GM12878 (cell line): ENCODE results near the gene TMEM235.

Experiments used
- ATF3 ChIP-seq: IDR thresholded peaks from 2 replicates; pipeline ENCODE4 v1.6.1; 2011; ENCODE audit warnings: low read depth, mild to moderate bottlenecking, low read length, moderate library complexity, borderline replicate concordance; ENCODE audit errors: extremely low read depth
- CTCF ChIP-seq, 3 experiments: IDR thresholded peaks in 2 of 3; conservative IDR thresholded peaks in 1 of 3; 2 replicates each; pipeline ENCODE4 v1.5.1; 2011; ENCODE audit warnings: low read depth in 3 of 3, low read length in 3 of 3, mild to moderate bottlenecking in 3 of 3, control low read depth in 2 of 3, moderate library complexity in 2 of 3, inconsistent platforms in 1 of 3, mixed read lengths in 1 of 3; ENCODE audit not compliant: control insufficient read depth in 2 of 3, insufficient read depth in 1 of 3; ENCODE audit errors: extremely low read depth in 1 of 3
- HDAC2 ChIP-seq: fragments of 200-600 bp; sonication (generic); IDR thresholded peaks from 2 replicates; pipeline ENCODE4 v1.6.1; 2017
- JUND ChIP-seq: IDR thresholded peaks from 2 replicates; pipeline ENCODE4 v1.6.1; 2012; ENCODE audit warnings: low read depth, mild to moderate bottlenecking, low read length, improper control_type of control experiment, moderate library complexity
- NBN ChIP-seq: fragments of 450-650 bp; IDR thresholded peaks from 2 replicates; pipeline ENCODE4 v1.6.1; 2016
- SIX5 ChIP-seq: IDR thresholded peaks from 2 replicates; pipeline ENCODE4 v1.6.1; 2011; ENCODE audit warnings: mild to moderate bottlenecking, low read depth, low read length, moderate library complexity; ENCODE audit not compliant: severe bottlenecking
- SMC3 ChIP-seq: IDR thresholded peaks from 2 replicates; pipeline ENCODE4 v1.6.1; 2011; ENCODE audit warnings: low read length, improper control_type of control experiment, borderline replicate concordance
- TCF7 ChIP-seq: IDR thresholded peaks from 2 replicates; pipeline ENCODE4 v1.6.1; 2014; ENCODE audit warnings: antibody characterized with exemption, borderline replicate concordance

GRCh38 chr17:78233678-78234077, 2.2 kb downstream of the TMEM235 start:
- no peak for TF ChIP-seq SIX5
- TF ChIP-seq CTCF (IDR thresholded peaks at IDR 0.05 in 2 of 3, conservative IDR thresholded peaks at IDR 0.05 in 1 of 3; ENCODE audit: control insufficient read depth in 2 of 3, extremely low read depth in 1 of 3, insufficient read depth in 1 of 3, low read depth in 3 of 3, low read length in 3 of 3), result no peak
- TF ChIP-seq HDAC2, result no peak
- no peak for TF ChIP-seq NBN
- no peak for TF ChIP-seq TCF7
- no peak for TF ChIP-seq JUND
- TF ChIP-seq SMC3, result no peak
- no peak for TF ChIP-seq ATF3
